ENCODE data around the gene KIF18A. TPM values are rescaled to one million over a fixed set of nuclear protein-coding genes. Genes with fewer than 3 reads are reported as not detected.

The KIF18A gene
- total and polyA plus RNA-seq, 2 of the 8 experiments (the other 6 are each of a cell fraction or from before 2014, with no cell fraction given), result 4.0 to 23.3 TPM

DNA sequence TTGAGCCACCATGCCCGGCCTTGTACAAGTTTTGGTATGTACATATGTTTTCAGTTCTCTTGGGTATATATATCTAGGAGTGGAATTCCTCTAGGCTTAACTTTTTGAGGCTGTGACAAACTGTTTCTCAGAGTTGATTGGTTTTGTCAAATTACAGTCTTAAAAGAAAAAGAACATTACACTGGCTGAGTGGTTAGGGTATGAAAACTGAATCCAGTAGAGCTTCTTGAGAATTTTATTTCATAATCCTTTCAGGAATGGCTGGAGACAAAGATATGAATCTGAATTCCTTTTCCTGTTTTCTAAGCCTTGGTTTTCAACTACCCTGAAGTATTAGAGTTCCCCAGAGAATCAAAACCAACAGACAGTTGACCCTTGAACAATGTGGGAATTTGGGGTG is 6.8 kb upstream of the KIF18A start:
- Histone ChIP-seq H3K27ac (ENCODE audit: low read depth, low read length) (no peak overlapping the region), H3K14ac (ENCODE audit: insufficient read length) (no peak overlapping the region), H3K4me3 (ENCODE audit: extremely low read depth in 1 of 4, insufficient read depth in 2 of 4, low read depth in 3 of 4, low read length in 4 of 4) (no peak overlapping the region), H3K23ac (ENCODE audit: insufficient read length) (no peak overlapping the region), H3K23me2 (ENCODE audit: low read depth, low read length) (no peaks in the 10 kb centered on the region), H2BK120ac (replicated peaks; ENCODE audit: low read depth, low read length) (no peak overlapping the region), H3K36me3 (ENCODE audit: control insufficient read depth in 2 of 4, insufficient read depth in 4 of 4, low read length in 3 of 4) (no peaks in the 10 kb centered on the region; a peak in 1 of 8 replicates), H3K56ac (replicated peaks; ENCODE audit: insufficient read length, low read depth, low read length) (no peak overlapping the region), H4K5ac (ENCODE audit: insufficient read length, low read depth, low read length) (no peak overlapping the region), H3K79me2 (ENCODE audit: control insufficient read depth in 1 of 2, insufficient read depth in 2 of 2, low read length in 2 of 2) (peaks cover 0 to 29% of the 10 kb centered on the region in 2 experiments; a peak in 2 of 4 replicates), H3K18ac (ENCODE audit: extremely low read depth, low read length) (no peak overlapping the region), H2BK12ac (ENCODE audit: low read depth, low read length) (no peak overlapping the region), H3K9ac (replicated peaks in 1 of 4; ENCODE audit: extremely low read depth in 1 of 4, low read depth in 3 of 4, low read length in 3 of 4) (no peak overlapping the region), H3K9me3 (ENCODE audit: insufficient read depth in 2 of 2, low read depth in 1 of 2, low read length in 1 of 2) (no peaks in the 10 kb centered on the region), H2BK15ac (ENCODE audit: low read length) (no peak overlapping the region), H2BK20ac (ENCODE audit: low read length) (no peak overlapping the region), H4K8ac (ENCODE audit: extremely low read depth, insufficient read depth, low read length) (no peak overlapping the region), H3K4me2 (ENCODE audit: insufficient read depth in 1 of 2, low read depth in 2 of 2, low read length in 2 of 2) (no peak overlapping the region), H4K91ac (replicated peaks; ENCODE audit: insufficient read length, low read length) (no peak overlapping the region), H3K79me1 (ENCODE audit: low read depth, low read length) (no peaks in the 10 kb centered on the region; the same call in 1 of the 2 replicates), H2AK5ac (ENCODE audit: low read depth, low read length) (no peak overlapping the region), H4K20me1 (replicated peaks in 1 of 2; ENCODE audit: control insufficient read depth in 1 of 2, insufficient read depth in 2 of 2, low read length in 2 of 2) (no peaks in the 10 kb centered on the region), H3K4me1 (replicated peaks in 1 of 4; ENCODE audit: control insufficient read depth in 3 of 4, insufficient read depth in 4 of 4, low read length in 3 of 4) (no peaks in the 10 kb centered on the region), H2AFZ (ENCODE audit: low read length) (no peak overlapping the region), H3K4ac (replicated peaks; ENCODE audit: insufficient read length, low read depth, low read length) (no peak overlapping the region), H2BK5ac (ENCODE audit: low read depth, low read length) (no peak overlapping the region), H3K27me3 (replicated peaks in 1 of 4; ENCODE audit: control insufficient read depth in 3 of 4, extremely low read depth in 1 of 4, insufficient read depth in 3 of 4, low read length in 3 of 4) (no peaks in the 10 kb centered on the region)
- TF ChIP-seq SP2 (IDR thresholded peaks at IDR 0.05; ENCODE audit: low read length) (no peak), CEBPB (IDR thresholded peaks at IDR 0.05; ENCODE audit: low read depth, low read length) (no peak)
- CTCF ChIA-PET (ENCODE audit: partially characterized antibody), result no interaction called here
- WGBS, 2 experiments (ENCODE audit: extremely low coverage in 1 of 2, insufficient coverage in 1 of 2, insufficient read length in 1 of 2, insufficient replicate concordance in 2 of 2, low coverage in 1 of 2, low lambda C conversion rate in 2 of 2, missing lambda C conversion rate in 1 of 2), result 91% methylated on average over 1 of the region's 1 CpG; no CpG with 5 or more reads in 1 of the 2 experiments
- DNase-seq (ENCODE audit: low read depth in 1 of 2, low spot score in 2 of 2), result no peak
- POLR2A ChIA-PET (ENCODE audit: partially characterized antibody), result no interaction called here
- no peak for FAIRE-seq
